DMS114 treated with DMSO at 0.1 percent for 48 hours (cell line): ENCODE measurements around the gene SLC9C2.
"Not testable (repeated sequence)": the region's sequence is repeated elsewhere in the genome, so short reads cannot be mapped to it uniquely, and the experiment has no call there.

Source experiments
- DNase-seq: peaks from one replicate; lab custom pipeline; 2025; ENCODE audit not compliant: unreplicated experiment; lab: John Stamatoyannopoulos, UW

Gene SLC9C2

DNA sequence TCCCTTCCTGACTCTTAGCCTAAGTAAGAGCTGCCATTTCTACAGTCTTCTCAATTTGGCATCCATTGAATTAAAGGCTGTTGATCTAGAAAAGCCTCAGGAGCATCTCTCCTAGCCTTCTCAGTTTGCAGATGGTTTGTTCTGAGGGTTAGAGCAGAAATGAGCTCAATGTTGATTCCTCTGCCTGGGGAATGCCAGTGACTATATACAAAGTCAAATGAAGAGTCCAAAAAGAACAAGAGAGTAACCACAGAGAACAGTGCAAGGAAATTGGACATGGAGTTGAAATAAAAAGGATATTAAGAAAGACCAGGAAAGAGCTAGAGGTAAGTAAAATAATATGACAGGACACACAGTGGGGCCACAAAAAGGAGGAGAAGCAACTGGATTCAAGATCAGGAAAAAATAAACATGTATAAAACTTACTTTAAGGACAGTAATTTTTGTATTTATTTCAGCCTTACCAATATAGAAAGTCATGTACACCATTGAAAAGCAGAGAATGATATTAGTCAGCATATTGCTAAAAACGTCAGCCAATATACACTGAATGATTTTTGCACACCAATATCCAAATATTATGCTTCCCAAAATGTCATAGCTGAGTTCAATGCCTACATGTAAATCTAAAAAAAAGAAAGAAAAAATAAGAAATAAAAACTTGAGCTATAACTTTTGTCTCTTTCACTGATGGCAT, 21.3 kb downstream of the SLC9C2 start:
- DNase-seq = no peak

DNA sequence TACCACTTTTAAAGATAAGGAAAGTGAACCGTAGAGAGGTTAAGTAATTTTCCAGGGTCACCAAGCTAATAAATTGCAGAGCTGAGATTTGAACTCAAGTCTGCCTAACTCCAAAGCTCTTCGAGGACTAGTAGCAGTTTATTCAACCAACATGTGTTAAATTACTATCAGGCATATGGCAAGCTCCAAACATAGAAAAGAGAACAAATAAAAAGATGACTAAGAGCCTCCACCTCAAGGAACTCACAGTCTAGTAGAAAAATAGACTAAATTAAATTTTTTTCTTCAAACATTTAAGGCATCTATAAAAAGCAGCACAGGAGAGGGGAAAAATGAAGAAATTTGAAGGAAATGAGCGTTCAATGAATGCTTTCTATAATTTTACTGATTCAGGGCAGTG, 22.2 kb downstream of the SLC9C2 start:
- DNase-seq = no peak

DNA sequence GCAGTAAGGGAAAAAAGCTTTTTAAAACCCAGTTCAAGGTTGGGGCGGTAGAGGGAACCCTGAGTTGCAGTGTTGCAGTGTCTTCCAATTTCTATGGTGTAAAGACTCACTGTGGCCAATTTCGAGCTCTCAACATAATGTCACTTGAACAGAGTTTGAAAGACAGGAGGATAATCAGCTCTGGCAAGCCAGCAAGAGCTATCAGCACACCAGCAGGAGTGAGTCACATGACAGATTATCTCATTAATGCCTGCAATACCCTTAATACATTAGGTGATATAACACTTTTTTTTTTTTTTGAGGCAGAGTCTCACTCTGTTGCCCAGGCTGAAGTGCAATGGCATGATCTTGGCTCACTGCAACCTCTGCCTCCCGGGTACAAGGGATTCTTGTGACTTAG, 22.8 kb downstream of the SLC9C2 start:
- no peak for DNase-seq

DNA sequence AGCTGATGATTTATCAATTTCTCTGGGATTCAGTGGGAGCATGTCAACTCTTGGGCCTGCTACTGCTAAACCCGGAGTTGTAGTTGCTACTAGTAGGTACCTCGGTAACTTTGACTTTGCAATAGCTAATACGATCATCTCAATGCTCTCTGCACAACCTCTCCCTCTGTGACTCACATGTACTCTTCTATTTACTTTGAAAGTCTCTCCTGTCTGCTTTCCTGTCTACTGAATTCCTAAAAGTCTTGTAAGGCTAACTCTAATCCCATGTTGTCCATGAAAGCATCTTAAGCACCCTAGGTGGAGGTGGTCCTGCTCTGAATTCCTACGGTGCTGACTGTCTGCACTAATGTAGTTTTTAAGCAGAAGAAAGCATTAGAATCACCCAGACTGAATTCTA, 29.3 kb downstream of the SLC9C2 start:
- DNase-seq = no peak

DNA sequence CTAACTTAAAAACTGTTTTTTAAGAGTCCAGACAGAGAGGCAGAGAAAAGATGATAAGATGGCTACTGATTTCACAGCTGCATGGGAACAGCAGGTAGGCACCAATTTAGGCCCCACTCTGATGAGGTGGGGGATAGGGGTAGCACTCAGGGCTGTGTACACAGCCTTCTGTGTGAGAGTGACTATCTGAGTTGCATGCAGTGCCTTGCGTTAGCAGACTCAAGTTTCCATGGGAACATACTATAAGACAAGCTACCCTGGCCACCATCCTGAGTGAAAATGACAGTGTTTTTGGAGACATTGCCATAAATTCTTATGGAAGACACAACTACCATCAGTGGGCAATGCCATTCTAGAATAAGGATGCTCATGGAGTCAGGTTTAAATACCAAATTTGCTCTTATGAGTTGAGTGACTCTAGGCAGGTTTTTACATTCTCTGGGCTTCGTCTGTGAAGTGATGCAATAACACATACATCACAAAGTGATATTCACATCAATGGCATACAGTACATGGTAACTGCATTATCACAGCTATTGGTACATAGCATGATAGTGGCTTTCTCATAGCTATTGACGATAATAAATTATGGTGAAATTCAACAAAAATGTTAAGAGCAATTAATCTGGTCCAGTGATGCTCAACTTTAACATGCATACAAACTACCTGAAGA, 30.5 kb downstream of the SLC9C2 start:
- DNase-seq = no peak

DNA sequence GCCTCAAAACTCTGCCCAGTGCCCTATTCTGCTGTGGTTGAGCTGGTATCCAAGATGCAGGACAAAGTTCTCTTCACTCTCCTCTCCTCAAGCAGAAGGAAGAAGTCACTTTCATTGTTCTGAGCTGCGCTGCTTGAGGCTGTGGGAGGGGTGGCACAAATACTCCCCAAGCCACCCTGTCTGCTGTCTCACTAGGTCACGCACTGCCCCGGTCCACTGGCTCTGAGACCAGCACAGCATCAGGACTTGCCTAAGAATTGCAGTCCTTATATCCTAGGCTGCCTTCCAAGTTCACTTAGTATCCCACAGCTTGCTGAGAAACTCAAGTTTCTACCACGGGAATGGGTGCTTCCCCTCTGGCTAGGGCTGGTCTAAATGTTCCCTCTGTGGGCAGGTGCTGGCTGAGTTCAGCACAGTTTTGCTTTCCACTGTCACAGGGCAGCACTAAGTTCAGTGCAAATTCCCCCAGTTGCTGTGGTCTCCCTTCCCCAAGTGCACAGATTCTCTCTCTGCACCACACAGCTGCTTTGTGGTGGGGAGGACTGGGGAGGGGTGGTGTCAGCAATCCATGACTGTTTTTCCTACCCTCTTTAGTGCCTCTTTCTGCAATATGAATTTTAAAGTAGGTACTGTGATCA, 32.4 kb downstream of the SLC9C2 start:
- DNase-seq = no peak

DNA sequence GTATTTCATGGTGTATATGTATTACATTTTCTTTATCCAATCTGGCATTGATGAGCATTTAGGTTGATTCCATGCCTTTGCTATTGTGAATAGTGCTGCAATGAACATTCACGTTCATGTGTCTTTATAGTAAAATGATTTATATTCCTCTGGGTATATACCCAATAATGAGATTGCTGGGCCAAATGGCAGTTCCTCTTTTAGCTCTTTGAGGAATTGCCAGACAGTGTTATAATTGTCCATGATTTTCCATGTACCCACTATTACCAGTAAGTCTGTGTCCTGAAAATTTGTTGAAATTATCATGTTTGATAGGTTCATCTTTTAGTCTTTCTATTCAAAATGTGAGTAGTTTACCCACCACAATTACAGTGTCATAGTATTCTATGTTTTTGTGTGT, 34.4 kb downstream of the SLC9C2 start:
- DNase-seq = no peak

DNA sequence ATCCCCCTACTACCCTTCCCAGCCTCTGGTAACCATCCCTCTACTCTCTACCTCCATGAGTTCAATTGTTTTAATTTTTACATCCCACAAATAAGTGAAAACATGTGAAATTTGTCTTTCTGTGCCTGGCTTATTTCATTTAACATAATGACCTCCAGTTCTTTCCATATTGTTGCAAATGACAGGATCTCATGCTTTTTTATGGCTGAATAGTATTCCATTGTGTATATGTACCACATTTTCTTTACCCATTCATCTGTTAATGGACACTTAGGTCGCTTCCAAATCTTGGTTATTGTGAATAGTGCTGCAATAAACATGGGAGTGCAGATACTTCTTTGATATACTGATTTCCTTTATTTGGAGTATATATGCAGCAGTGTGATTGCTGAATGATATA, 39.0 kb downstream of the SLC9C2 start:
- DNase-seq = not testable (repeated sequence)

DNA sequence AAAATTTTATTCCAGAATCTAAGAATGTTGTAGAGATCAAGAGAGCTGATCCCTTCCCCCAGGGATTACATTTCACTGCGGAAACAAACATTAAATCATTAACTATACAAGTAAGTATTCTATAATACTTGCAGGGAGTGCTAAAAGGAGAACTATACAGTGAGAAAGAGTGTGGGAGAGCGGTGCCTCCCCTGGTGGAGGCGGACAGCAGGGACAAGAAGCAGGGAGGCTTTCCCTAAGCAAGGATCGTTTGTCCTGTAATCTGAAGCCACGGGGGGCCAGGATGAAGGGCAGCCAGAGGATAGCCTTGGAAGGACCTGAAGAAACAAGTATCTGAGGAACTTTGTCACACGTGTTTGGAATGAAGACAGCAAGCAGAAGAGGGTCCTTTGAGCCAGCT, 40.1 kb downstream of the SLC9C2 start:
- DNase-seq = no peak

DNA sequence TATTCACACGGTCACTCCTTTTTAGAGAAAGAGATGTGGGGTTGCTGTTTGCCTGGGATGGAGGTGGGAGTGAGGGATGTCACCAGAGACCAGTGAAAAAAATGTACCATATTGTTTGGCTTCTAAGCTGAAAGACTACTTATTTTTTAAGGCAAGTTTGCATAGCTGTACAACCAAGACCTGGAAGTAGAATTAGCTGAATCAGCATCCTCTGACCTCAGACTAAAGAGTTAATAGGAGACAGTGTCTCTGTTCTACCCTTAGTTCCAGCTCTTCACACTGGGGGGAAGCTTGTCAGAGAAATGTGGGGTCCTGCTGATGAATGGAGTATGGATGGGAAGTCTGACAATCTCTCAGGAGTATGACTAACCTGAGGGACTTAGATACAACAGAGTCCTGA, 41.6 kb downstream of the SLC9C2 start:
- DNase-seq = no peak

DNA sequence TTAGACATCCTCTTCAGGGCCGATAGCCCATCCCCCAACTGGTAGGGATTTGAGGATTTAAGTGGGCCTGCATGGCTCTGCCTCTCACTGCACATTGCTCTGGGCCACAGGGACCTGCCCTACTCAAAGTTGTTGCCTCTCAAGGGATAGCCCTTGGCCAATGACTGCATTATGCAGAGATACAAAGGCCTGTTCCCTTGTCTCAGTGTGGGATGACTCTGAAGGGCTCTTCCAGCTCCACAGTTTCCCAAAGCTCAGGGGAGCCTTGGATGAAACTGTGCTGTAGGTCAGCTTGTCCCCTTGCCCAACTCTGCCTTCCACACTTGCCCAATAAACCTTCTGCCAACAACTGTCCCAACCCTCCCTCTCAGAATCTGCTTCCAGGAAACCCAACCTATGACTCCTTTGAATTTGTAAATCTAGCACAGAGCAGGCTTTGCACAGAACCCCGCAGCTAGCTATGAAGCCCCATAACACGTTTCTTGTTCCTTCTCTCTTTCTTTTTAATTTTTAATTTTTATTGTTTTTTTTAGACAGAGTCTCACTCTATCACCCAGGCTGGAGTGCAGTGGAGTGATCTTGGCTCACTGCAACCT, 42.5 kb downstream of the SLC9C2 start:
- no peak for DNase-seq

DNA sequence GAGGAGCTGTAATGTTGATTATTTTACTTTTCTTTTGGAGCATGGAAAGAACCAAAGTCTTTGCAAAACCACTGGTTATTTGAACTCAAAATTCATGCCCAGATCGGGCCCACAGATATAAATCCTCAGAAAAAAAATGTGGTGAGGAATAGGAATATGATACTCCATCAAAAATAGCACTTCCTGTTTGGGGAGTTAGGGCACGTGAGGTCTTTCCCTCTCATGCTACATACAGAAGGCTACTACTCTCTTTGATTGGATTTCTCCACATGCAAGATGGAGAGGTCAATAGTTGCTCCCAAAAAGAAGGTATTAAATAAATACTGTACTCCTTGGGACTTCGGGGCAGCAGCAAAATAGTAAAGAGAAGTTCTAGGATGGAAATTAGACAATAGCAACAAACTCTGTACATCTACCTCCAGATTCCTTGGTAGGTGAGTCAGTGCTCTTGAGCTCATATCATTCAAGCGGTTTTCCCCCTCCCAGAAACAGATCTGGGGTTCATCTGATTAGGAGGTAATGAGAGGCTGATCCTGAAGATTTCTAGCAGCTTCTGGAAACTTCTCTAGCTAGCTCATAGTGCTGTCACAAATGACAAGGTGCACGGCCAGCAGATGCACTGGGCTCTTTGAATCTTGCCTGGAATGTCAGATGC, 47.1 kb downstream of the SLC9C2 start:
- no peak for DNase-seq

DNA sequence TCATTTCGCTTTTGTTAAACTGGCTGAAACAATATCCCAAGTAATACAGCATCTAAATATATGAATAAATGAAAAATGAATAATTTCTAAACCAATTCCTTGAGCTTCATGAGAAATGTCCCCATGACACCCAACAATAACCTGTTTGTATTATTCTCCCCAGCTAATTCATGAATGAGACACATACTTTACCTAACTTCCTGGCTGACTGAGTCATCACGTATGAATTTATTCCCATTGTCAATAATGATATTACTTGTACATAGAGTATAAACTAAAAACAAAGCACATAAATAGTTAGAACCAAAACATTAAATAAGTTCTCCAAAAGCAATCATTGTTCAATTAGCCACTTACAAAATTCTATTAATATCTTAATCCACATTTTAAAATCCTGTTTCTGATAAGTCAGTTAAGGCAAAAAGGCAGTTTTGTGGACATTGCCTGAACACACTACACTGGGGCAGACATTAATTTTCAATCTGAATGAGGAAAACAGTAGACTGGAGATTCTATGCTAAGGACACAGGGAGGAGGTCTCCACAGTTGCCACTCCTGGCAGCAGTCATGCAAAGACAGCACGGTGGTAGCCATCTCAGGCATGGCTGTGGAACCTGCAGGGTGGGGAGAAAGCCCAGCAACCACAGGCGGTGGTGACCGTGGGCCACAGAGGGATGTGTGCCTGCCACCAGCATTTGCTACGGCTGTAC, 48.2 kb downstream of the SLC9C2 start:
- no peak for DNase-seq

DNA sequence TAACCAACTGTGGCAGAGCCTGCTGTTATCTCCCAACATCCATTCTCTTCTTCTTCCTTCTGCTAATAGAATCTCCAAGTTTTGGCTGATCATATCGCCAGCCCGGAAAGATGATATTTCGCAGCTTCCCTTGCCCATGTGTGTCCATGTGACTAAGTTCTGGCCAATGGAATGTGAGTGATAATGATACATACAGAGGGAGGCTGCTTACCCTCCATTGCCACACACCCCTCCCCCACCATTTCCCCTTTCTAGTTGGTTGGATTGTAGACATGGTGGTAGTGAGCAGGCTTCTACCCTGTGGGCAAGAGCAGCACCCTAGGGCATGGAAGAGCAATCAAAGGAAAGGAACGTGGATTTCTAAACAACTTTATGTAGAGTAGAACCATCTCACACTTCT, 48.8 kb downstream of the SLC9C2 start:
- DNase-seq = no peak

DNA sequence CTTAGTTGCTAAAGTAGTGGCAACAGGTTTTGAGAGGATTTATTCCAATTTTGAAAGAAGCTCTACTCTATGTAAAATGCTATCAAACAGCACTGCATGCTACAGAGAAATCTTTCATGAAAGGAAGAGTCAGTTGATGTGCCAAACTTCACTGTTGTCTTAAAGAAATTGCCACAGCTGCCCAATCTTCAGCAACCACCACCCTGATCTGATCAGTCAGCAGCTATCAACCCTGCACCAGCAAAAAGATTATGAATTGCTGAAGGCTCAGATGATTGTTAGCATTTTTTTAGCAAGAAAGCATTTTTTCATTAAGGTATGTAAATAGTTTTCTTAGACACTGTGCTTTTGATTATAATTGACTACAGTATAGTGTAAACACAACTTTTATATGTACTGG, 49.6 kb downstream of the SLC9C2 start:
- DNase-seq = no peak

DNA sequence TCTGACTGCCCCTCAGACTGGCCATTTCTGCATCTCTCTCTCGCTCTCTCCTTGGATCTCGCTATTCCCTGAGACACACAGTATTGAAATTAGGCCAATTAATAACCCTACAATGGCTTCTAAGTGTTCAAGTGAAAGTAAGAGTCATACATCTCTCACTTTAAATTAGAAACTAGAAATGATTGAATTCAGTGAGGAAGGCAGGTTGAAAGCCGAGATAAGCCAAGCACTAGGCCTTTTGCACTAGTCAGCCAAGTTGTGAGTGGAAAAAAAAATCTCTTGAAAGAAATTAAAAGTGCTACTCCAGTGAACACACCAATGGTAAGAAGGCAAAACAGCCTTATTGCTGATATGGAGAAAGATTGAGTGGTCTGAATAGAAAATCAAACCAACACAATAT, 51.2 kb downstream of the SLC9C2 start:
- no peak for DNase-seq

DNA sequence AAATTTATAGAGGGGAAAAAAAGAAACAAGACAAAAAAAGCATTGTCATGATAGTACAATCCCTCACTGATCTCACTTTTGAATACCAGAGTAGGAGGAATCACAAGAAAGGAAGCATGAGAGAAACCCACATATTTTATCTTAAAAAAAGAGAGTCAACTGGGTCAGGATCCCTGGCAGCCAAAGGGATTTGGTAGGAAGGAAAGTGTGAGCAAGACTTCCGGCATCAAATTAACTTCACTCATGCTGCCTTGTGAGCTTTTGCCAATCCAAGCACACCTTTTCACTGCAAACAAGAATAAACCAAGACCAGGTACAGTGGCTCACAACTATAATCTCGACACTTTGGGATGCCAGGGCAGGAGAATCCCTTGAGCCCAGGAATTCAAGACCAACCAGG, 53.1 kb downstream of the SLC9C2 start:
- DNase-seq = no peak

DNA sequence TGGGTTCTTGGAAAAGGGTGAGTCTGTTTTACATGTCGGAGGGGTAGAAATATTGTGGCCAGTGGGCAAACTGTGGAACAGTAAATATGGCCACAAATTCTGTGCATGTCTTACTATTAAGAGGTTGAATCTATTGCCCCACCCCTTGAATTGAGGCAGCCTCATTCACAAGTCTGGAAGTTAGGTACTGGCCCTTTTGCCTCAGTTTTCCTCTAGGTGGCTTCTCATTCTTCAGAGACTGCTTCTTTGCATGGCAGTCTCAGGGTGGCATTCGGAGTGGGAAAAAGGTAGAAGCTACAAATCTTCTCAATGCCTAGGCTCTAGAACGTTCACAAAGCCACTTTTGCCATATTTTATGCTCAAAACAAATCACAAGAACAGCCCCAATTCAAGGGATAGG, 57.2 kb downstream of the SLC9C2 start:
- no peak for DNase-seq

DNA sequence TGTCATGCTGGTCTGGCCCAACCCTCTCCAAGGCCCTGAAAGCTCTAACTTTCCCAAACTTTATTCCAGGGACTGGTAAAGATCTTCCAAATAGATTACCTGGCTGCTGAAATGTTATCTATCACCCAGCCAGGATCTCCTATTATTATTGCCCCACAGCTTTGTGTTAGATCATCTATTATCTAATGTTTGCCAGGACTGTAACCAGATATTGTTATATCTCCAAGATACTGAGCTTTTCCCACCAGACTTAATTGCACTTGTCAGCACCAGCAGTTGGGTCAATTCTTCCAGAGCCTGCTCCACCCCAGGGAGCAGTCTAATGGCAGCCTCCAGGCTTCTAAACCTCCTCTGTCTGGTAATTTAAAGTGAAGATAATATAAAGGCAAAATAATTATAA, 66.6 kb downstream of the SLC9C2 start:
- no peak for DNase-seq

DNA sequence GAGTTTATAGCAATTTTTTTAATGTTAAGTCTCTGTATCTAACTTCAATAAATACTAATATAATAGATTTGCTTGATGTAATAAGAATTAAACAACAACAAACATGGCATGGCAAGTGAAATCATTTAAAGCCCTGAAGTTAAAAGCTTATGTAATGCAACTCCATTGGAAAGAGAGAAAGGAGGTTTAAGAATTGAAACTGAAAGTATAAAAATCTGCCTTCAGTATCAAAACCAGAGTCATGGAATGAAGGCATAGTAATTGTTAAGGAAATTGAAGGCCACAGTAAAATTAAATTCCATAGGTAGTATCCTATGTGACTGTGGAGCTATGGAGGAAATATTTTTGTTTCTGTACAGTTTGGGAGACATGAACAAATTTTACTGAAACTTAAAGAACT, 70.6 kb downstream of the SLC9C2 start:
- no peak for DNase-seq
